Activated CD8-positive, alpha-beta memory T cell treated with anti-CD3 and anti-CD28 coated beads, Interleukin-2, amount 50 U/mL, for 24 hours (primary cell): ENCODE measurements around the gene GJB4.
"Not testable (repeated sequence)": the region's sequence is repeated elsewhere in the genome, so short reads cannot be mapped to it uniquely, and the experiment has no call there.

Experiments
- DNase-seq: peaks from one replicate; pipeline ENCODE4 v3.0.0-alpha.2; 2020; ENCODE audit errors: extremely low read depth

The GJB4 gene

DNA sequence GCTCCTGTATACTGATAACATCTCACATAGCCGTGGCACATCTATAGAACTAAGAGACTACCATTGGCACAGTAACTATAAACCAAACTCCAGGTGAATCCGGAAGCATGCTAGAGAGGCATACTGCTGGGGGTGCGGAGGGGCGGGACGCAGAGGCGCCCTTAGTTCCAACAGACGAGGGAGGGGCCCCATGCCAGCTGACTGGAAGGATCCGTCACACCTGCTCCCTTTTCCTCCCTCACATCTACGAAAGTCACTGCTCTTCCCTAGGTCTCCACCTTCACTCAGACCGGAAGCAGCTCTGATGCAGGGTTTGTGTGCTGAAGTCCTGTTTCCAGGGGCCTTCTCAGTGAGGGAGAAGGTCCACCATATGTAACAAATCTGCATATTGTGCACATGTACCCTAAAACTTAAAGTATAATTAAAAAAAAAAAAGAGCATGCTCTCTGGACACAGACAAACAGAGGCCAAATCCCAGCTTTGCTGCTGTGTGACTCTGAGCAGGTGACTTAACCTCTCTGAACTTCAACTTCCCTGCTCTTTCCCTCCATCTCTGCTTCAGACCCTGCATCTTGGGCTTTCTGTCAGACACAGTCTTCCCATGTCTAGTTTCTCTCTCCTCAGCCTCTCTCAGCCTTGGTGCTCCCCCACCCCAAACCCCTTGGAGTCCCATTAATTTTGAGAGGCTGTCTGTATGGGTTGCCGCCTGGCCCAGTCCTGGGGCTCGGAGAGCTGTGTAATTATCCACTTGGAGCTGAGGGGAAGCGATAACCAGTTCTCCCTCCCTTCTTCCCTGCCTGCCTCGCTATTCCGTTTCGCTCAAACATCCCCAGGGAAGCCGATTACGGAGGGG is 12.5 kb upstream of the GJB4 start:
- no peak for DNase-seq

DNA sequence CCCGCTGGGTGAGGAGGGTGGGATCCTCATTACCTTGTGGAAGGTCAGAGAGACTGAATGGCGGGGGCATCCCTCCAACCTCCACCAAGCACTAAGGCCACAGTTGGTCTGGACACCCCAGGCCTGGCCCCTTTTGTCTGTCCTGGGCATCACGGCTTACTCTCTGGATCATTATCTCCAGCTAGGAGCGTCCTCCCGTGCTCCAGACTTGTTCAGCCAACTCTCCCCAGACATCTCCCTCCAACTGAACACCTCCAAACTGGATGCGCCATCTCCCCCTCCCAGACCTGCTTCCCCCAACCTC is 11.9 kb upstream of the GJB4 start:
- DNase-seq: no peak

DNA sequence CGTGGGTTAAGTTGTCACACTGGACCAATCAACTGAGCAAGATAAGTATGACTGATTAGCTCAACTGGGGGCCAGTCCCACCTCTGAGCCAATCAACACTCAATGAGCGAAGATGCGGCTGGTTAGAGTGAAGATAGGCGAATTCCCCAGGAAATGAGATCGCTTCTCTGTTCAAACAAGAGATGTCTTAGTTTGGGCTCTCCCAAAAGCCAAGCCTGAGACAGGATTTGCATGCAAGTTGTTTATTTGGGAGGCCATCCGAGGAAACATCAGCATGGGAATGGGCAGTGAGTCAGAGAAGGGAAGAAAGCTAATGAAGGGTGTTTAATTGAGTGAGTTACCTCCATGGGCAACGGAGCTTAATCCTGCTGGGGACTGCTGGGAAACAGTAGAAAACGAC is 9.5 kb upstream of the GJB4 start:
- DNase-seq: no peak

DNA sequence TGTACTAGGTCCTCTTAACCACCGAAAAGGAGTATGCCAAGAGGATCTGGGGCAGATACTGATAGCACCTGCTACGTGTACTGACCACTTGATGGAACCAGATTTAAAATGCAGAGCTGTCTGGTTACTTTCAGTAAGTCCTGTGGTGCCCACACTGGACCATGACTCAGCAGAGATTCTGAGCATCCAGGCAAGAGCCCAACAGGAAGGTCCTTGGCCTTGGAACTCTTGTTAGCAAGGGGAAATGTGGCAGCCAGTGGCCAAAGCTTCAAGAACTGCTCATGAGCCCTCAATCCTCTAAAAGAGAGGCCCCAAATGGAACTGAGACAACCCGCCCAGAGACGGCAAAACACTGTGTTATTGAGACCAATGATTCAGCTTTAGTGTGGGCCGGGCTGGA is 8.9 kb upstream of the GJB4 start:
- no peak for DNase-seq

DNA sequence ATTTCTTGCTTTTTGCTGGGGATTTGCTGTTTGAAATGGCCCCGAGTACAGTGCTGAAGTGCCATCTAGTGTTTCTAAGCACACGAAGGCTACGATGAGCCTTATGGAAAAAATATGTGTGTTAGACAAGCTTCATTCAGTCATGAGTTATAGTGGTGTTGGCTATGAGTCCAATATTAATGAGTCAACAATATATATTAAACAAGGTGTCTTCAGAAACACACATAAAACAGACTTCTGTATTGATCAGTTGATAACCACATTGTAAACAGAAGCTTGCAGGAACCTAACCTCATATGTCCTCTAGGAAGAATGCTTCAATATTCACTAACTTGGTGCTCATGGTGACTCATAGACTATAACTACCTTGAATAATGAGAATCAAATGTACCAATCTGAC is 6.4 kb upstream of the GJB4 start:
- no peak for DNase-seq

DNA sequence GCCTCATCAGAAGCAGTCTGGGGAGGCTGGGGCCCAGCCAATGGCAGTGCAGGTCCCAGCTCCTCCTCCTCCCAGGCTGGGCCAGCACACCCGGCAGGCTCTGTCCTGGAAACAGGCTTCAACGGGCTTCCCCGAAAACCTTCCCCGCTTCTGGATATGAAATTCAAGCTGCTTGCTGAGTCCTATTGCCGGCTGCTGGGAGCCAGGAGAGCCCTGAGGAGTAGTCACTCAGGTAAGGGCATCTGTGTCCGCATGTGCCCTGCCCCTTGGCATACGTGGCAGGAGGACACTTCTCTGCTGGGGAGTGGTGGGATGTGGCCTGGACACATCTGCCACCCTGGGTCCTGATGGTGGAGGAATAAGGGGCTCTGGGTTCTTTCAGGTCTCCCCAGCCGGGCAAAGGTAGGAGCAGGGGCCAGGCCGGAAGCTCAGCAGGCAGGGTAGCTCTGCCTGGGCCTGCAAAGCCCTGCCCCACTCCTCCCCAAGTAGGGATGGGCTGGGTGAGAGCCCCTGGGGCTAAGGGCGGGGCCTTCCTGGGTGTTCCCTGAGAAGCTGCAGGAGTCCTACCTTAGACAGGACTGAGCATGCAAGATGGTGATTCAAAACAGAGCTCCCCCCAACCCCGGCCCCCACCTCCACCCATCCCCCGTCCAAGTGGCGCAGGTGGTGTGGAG is 4.4 kb upstream of the GJB4 start, which contains the start of gene GJB5:
TSS of gene GJB5 (plus strand) at position 84 of the 674 bp plus-strand sequence. CDS start 2,284 bp downstream, outside the sequence.
- DNase-seq: no peak

DNA sequence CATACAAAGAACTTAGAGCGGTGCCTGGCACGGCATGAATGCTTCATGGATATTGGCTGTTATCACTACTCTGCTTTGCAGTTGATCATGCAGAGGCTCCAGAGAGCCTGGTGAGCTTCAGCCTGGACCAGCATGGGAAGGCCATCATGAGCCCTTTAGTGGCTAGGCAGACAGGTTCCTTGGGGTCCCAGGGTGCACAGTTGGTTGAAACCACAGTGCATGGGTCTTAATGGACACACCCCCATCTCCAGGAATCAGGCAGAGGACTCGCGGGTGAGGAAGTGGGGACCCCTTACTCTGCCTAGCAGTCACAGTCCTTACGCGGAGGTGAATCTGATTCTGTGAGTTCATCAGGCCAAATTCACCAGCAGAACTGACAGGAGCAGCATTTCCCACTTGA is 3.6 kb upstream of the GJB4 start:
- DNase-seq: no peak

DNA sequence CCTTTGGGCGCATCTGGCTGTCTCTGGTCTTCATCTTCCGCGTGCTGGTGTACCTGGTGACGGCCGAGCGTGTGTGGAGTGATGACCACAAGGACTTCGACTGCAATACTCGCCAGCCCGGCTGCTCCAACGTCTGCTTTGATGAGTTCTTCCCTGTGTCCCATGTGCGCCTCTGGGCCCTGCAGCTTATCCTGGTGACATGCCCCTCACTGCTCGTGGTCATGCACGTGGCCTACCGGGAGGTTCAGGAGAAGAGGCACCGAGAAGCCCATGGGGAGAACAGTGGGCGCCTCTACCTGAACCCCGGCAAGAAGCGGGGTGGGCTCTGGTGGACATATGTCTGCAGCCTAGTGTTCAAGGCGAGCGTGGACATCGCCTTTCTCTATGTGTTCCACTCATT is 2.2 kb upstream of the GJB4 start:
- no peak for DNase-seq

DNA sequence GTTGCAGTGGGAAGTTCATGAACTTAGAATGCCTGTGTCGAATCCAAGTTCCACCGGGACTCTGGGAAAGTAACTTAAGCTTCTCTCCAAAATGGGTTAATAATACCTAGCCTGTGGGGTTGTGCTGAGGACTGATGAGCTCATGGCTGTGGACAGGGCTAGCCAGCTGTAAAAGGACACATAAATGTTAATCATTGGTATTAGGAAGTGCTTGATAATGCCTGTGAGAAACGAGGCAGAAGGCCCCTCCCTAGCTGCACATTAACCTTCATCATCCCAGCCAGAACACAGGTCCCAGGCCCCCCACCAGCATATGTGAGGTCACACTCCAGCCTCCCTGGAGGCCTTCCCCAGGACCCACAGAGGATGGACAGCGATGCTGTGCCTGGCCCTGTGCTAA is 789 bp upstream of the GJB4 start:
- DNase-seq: no peak

DNA sequence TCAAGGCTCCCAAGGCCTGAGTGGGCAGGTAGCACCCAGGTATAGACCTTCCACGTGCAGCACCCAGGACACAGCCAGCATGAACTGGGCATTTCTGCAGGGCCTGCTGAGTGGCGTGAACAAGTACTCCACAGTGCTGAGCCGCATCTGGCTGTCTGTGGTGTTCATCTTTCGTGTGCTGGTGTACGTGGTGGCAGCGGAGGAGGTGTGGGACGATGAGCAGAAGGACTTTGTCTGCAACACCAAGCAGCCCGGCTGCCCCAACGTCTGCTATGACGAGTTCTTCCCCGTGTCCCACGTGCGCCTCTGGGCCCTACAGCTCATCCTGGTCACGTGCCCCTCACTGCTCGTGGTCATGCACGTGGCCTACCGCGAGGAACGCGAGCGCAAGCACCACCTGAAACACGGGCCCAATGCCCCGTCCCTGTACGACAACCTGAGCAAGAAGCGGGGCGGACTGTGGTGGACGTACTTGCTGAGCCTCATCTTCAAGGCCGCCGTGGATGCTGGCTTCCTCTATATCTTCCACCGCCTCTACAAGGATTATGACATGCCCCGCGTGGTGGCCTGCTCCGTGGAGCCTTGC is 1.7 kb downstream of the GJB4 start:
- DNase-seq: no peak

DNA sequence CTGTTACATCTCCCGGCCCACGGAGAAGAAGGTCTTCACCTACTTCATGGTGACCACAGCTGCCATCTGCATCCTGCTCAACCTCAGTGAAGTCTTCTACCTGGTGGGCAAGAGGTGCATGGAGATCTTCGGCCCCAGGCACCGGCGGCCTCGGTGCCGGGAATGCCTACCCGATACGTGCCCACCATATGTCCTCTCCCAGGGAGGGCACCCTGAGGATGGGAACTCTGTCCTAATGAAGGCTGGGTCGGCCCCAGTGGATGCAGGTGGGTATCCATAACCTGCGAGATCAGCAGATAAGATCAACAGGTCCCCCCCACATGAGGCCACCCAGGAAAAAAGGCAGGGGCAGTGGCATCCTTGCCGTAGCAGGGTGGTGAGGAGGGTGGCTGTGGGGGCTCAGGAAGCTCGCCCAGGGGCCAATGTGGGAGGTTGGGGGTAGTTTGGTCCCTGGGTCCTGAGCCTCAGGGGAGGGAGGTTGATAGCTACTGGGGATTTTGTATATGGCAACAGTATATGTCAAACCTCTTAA is 2.3 kb downstream of the GJB4 start:
- DNase-seq: no peak

DNA sequence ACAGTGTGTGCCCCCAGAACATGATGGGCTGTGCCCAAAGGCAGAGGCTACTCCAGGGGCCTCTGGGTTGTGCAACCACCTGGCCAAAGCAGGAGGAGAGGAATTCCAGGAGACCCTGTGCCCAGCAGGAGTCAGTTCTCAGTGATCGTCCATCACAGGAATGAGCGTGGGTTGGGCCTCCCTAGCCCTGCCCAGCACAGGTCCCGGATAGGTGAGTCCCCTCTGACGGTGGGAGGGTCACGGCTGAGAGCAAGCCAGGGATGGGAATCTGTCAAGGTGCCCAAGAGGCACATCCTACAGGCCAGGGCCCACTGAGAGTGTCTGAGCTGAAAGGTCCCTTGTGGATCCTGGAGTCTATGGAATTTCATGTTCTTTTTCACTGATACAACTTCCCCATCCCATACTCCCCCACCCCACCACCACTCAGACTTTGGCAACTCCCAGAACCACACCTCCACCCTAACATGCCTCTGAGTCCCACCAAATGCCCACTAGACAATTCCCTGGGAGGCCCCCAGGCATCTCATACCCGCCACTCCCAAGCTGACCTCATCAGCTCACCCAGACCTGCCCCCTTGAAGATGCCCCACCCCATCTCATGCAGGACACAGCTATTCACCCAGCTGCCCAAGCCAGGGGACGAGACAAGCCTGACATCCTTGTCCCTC is 3.1 kb downstream of the GJB4 start:
- DNase-seq: no peak

DNA sequence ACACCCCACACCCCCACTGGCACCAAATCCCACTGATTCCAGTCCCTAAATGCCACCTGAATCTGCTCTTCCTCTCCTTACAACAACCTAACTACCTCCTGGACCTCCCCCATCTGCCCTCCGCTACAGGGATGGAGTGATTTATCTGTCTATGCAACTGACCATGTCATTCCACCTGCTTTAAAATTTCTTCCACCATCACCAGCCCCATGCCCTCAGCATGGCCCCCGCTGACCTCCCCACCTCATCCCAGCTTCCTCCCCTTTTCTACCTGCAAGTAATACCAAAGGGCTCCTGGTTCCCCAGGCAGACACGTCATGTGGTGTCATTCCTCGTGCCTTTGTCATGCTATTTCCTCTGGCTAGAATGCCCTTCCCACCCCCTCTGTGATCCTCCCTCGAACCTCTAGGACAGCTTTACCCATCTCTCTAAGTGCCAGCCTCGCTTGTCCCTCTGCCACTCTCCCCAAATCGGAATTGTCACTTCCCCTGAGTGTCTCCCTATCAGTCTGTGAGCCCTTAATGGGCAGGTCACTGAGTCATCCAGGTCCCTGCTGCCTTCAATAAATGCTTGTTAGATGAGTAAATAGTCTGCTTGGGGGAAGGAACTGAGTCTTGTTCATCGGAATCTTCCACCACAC is 3.7 kb downstream of the GJB4 start:
- DNase-seq: no peak

DNA sequence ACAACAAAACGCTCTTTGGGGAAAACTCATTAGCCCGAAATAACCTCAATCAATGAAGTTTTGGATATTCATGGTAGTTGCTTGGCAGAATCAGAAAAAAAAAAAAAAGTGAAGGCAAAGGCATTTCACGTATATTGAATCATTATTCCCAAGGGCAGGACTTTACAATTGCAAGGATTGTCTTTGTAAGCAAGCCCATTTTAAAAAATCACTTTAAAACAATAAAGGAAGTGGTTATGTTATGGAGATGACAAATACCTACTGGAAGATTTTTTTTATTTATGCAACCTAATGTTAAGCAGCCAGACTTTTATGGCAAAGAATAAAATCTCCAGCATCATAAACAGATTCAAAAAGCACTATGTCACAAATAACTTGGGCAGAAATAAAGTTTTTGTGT is 9.3 kb downstream of the GJB4 start:
- DNase-seq: no peak

DNA sequence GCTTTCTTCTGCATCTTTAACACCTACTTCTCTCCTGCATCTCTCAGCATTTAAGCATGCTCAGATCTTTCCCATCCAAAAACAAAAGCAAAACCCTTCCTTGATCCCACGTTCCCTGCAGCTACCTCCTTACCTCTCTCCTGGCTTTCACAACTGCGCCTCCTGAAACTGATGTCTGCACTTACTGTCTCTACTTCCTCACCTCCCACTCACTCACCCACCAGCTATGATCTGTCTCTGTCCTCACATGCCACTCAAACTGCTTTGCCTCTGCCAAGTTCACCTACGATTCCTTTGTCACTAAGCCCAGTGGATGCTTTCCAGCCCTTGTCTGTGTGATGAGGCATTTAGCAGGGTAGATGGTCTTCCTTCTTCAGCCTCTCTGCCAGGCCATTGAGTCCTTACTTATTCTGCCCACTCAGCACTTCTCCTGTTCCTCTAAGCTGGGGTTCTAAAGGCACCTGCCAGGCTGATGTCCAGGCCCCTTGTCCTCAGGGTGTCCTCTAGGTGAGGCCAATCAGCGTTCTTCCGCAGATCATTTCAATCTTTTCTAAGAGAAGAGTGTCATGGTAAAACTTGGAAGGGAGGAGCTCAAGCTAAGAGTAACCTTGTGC is 11.5 kb downstream of the GJB4 start:
- no peak for DNase-seq

DNA sequence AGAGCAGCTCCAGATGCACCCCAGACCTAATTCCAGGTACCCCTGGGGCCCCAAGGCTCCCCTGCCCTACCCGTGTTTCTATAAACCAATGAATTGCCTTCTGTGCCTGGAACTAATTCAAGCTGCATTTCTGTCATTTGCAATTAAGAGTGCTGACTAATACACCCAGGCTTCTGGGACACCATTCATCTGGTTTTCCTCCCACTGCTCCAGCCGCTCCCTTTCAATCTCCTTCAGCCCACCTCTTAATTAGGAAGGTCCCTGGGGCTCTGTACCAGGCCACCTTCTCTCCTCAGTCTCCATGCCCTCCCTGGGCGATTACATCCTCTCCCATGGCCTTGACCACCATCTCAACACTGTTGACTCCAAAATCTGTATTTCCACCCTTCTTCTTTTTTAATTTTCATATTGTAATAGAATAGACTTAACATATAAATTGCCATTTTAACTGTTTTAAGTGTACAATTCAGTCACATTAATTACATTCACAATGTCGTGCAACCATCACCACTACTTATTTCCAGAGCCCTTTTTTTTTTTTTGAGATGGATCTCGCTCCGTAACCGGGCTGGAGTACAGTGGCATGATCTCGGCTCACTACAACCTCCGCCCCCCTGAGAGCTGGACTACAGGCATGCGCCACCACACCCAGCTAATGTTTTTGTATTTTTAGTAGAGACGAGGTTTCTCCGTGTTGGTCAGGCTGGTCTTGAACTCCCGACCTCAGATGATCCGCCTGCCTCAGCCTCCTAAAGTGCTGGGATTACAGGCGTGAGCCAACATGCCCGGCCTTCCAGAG is 12.2 kb downstream of the GJB4 start:
- DNase-seq: no peak

DNA sequence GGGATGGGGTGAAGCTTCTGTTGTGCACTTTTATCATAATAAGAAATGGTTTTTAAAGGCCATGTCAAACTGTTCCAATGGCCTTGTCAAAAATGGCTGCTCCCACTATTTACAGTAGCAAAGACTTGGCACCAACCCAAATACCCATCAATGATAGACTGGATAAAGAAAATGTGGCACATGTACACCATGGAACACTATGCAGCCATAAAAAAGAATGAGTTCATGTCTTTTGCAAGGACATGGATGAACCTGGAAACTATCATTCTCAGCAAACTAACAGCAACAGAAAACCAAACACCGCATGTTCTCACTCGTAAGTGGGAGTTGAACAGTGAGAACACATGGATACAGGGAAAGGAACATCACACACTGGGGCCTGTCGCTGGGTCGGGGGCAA is 13.6 kb downstream of the GJB4 start:
- DNase-seq: not testable (repeated sequence)

DNA sequence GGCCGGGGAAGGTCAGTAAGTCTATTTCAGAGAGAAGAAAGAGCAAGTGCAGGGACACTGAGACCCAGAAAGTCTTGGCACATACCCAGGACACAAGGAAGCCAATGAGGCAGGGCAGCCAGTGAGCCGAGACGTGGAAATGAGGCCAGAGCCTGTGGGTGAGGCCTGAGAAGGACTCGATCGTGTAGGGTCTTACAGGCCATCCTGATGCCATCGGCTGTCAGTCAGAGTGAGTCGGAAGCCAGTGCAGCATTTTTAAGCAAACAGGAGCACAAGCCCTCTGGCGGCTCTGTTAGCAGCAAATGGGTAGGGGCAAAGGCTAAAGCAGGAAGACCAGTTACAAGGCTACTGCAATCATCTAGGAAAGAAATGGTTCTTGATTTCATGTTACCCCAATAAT is 15.4 kb downstream of the GJB4 start:
- no peak for DNase-seq

DNA sequence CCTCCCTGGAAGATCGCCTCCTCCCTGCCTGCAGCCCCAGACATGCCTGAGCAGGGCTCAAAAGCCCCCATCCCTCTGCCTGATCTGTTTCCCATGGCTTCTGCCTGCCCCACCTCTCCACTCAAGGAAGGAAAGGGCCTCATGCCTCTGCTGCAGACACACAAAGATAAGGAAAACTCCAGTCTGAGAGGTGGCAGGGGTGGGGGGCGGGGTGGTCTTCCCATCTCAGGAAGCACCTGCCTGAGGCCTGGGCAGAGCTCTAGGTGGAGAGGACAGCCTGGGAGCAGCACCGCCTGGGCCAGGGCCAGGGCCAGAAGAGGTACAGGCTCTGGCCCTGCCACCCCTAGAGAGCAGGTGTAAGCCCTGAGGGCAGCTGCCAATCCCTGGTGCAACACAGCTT is 17.4 kb downstream of the GJB4 start:
- no peak for DNase-seq

DNA sequence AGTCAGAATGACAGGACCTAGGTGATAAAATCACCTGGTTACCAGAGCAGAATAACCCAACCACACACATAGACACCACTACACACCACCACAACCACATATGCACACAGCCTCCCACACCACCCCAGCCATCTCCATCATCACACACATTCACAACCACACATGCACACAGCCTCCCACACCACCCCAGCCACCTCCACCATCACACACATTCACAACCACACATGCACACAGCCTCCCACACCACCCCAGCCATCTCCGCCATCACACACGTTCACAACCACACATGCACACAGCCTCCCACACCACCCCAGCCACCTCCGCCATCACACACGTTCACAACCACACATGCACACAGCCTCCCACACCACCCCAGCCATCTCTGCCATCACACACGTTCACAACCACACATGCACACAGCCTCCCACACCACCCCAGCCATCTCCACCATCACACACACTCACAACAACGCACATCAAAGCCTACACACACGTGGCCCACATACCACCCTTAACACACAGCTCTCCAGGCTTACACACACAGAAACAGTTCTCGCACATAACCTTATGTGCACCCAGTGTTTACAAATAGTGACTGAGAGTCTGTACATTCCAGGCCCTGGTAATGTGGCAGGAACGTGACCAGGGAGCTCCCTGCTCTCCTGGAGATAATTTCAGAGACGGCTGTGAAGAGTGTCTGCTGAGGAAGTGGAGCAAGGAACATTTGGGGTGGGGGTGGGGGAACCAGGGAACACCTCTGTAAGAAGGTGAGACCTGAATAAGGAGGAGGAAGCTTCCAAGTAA is 18.2 kb downstream of the GJB4 start:
- DNase-seq: no peak
